OCI-M2 (cell line): ENCODE results near the gene EPB42.
"Not testable (repeated sequence)": the region's sequence is repeated elsewhere in the genome, so short reads cannot be mapped to it uniquely, and the experiment has no call there.

Source experiments
- DNase-seq: peaks from one replicate; lab custom pipeline; 2025; ENCODE audit not compliant: unreplicated experiment; lab: John Stamatoyannopoulos, UW

The EPB42 gene

DNA sequence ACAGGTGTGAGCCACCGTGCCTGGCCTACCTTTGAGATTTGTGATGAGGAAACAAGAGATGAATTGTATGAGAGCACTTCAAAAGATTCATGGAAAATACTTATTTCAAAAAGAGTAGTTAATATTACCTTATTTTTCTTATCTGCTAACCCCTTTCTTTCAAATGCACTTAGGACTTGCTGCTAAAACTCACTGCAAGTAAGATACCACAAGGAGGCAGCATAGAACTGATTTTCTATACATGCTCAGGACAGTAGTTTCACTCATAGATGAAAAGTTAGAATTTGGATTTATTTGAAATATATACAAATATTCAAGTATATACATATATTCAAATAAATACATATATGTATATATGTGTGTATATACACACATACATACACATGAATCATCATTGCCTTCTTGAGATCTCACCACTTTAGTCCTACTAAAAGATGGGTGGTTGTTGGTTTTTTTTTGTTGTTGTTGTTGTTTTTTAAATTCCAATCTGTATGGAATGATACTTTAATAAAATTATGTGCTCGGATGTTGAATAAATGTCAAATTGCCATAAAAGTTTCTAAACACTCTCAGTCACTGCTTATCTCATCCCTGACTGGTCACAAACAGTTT lies 33.2 kb downstream of the EPB42 start:
- no peak for DNase-seq

DNA sequence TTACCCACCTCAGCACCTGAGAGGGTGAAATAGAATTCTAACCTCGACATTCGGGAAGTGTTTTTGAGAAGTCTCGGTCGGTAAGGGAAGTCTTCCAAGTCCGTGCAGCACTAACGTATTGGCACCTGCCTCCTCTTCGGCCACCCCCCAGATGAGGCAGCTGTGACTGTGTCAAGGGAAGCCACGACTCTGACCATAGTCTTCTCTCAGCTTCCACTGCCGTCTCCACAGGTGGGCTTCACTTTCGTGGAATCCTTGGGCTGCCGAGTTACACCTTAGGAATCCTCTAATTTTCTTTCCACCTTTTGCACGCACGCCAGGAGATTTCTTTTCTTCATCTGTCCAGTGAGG lies 34.8 kb downstream of the EPB42 start:
- DNase-seq, result no peak

DNA sequence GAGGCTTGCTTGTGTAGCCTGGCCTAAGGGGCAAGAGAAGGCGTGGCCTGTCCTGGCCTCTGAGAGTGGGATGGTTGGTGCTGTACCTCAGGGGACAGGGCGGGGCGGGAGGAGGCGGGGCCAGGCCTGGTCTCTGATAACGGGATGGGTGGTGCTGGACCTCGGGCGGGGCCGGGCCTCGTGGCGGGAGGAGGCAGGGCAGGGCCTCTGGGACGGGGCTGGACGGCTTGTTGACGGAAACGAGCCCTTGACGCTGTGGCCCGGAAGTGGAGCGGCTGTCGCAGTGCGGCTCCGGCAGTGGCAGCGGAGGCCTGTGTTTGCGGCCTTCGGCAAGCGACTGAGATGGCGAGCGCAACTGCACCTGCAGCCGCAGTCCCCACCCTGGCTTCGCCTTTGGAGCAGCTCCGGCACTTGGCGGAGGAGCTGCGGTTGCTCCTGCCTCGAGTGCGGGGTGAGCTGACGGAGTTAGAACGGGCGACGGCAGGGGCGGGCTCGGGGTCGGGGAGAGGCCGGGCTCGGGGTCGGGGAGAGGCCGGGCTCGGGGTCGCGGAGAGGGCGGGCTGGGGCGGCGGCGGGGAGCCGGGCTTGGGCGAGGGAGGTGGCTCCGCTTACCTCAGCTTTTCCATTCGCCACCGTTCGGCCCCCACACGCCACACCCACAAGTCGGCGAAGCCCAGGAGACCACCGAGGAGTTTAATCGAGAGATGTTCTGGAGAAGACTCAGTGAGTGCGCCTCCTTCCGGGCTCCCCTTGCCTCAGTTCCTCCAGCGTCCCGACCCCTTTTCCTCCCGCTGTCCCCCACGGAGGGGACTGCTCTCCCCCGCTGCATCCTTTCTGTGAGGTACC lies 35.4 kb downstream of the EPB42 start, which contains the start of gene CCNDBP1:
Gene CCNDBP1 (plus strand): TSS at position 247 of the 846 bp plus-strand sequence. CDS start 96 bp downstream, at position 343.
- DNase-seq, result peak; percentile 40

DNA sequence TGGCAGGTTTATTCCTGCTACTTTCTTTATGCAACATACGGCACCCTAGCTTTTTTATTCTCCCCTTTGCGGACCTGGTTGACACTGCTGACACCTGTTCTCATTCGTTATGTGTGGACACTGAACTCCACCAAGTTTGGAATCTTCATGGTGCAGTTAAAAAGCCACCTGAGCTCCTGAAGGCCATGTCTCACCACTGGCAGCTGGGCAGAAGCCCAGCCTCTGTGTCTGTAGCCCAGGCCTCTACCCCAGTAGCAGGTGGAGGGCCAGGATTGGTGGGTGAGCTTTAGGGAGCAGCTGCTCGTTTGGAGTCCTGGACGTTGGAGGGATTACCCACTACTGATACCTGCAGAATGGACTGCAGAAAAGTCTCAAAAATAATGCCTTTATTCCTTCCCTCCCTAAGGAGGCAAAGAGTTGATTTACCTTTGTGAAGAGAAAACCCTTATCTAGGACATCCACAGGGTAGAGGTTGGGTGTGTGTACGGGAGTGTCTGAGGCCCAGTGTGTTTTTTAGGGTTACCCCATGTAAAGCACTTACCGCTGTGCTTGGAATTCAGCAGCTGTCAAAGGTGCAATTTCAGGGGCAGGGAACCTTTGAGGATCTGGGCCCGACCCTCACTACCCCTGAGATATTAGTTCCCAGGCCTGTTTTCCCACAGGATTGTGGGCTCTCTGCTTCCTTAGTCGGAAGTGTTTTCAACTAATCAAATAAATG lies 36.3 kb downstream of the EPB42 start:
- DNase-seq, result no peak

DNA sequence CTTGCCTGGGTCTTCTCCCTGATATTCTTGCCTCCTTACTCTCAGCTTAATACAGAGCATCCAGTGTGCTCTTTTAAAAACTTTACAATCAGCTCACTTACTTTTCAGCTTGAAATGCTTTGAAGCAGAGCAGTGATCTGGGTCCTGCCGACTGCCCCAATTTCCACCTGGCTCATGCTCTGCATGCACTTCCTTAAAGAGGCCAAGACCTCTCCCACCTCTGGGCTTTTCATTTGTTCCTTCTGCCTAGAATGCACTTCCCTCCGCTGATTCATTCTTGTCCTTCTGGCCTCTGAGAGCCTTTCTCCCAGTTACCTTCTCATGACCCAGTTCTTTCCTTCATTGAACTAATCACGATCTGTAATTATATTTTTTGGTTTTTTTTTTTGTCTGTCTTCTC lies 37.5 kb downstream of the EPB42 start:
- no peak for DNase-seq

DNA sequence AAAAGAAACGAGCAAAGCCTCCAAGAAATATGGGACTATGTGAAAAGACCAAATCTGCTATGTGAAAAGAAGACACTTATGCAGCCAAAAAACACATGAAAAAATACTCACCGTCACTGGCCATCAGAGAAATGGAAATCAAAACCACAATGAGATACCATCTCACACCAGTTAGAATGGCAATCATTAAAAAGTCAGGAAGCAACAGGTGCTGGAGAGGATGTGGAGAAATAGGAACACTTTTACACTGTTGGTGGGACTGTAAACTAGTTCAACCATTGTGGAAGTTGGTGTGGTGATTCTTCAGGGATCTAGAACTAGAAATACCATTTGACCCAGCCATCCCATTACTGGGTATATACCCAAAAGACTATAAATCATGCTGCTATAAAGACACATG lies 43.7 kb downstream of the EPB42 start:
- not testable (repeated sequence) for DNase-seq

DNA sequence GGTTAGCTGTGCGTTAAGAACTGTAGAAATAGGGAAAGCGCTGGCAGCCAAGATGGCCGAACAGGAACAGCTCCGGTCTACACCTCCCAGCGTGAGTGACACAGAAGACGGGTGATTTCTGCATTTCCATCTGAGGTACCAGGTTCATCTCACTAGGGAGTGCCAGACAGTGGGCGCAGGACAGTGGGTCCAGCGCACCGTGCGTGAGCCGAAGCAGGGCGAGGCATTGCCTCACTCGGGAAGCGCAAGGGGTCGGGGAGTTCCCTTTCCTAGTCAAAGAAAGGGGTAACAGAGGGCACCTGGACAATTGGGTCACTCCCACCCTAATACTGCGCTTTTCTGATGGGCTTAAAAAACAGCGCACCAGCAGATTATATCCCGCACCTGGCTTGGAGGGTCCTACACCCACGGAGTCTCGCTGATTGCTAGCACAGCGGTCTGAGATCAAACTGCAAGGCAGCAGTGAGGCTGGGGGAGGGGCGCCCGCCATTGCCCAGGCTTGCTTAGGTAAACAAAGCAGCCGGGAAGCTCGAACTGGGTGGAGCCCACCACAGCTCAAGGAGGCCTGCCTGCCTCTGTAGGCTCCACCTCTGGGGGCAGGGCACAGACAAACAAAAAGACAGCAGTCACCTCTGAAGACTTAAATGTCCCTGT lies 45.0 kb downstream of the EPB42 start:
- not testable (repeated sequence) for DNase-seq

DNA sequence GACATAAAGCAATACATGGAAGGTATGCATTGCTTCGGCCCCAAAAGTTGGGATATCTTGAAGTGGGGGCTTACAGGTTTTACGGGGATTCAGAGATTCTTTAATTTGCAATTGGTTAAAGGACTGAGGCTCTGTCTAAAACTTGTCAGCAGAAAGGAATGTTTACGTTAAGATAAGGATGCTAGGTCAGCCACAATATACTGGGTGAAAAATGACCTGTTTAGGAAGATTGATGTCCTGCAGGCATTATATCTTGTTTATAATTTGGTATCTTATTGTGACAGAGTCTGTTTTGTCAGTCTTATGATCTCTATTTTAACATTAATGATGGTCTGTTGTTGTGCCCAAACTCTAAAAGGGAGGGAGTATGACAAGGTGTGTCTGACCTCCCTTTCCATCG lies 50.9 kb downstream of the EPB42 start:
- DNase-seq, result no peak

DNA sequence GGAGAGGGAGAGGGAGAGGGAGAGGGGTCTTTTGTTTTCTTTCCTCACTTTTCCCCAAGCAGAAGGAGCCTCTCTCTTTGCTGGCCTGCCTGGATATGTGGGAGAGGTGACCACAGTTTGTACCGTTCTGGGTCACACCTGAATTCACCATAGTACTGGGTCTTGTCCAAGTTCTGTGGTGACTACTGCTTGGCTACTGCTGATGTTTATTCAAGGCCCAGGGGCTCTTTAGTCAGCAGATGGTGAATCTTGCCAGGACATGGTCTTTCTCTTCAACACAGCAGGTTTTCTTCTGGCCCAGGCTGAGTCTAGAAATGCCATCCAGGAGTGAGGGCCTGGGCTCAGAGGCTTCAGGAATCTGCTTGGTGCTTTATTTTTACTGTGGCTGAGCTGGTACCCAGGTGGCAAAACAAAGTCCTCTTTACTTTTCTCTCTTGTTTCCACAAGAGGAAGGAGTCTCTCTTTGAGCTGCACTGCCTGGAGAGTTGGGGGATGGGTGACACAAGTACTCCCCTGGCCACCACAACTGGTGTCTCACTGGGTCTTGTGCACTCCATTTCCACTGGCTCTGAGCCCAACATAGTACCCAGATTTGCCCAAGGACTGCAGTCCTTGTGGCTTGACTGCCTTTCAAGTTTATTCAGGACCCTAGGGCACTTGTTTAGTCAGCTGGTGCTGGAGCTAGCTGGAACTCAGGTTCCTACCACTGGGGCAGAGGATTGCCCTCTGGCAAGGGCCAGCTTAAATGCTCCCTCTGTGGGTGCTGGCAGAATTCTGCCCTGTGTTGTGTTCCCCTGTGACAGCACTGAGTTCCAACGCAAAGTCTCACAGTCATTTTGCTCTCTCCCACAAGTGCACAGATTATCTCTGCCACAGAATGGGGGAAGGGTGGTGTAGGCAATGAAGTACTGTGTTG lies 52.4 kb downstream of the EPB42 start:
- no peak for DNase-seq

DNA sequence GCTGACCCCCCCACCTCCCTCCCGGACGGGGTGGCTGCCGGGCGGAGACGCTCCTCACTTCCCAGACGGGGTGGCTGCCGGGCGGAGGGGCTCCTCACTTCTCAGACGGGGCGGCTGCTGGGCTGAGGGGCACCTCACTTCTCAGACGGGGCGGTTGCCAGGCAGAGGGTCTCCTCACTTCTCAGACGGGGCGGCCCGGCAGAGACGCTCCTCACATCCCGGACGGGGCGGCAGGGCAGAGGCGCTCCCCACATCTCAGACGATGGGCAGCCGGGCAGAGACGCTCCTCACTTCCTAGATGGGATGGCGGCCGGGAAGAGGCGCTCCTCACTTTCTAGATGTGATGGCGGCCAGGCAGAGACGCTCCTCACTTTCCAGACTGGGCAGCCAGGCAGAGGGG lies 53.6 kb downstream of the EPB42 start:
- not testable (repeated sequence) for DNase-seq

DNA sequence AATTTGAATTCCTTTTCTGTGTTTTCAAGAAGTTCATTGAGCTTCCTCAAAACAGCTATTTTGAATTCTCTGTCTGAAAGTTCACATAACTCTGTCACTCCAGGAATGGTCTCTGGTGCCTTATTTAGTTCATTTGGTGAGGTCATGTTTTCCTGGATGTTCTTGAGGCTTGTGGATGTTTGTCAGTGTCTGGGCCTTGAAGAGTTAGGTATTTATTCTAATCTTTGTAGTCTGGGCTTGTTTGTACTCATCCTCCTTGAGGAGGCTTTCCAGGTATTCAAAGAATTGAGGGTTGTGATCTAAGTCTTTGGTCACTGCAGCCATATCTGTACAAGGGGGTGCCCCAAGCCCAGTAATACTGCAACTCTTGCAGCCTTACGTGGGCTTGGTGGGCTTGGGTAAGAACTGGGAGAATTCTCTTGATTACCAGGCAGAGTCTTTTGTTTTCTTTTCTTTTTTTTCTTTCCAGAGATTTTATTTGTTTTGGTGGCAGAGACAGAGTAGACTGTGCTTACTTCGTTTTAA lies 55.0 kb downstream of the EPB42 start:
- no peak for DNase-seq

DNA sequence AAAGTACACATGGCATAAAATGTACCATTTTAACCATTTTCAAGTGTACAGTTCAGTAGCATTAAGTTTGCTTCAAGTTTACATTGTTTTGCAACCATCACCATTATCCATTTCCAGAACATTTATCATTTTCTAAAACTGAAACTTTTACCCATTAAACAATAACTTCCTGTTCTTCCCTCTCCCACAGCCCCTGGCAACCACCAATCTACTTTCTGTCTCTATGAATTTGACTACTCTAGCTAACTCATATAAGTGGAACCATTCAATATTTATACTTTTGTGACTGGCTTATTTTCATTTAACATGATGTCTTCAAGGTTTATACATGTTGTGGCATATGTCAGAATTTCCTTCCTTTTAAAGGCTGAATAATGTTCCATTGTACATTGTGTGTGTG lies 67.5 kb downstream of the EPB42 start:
- no peak for DNase-seq

DNA sequence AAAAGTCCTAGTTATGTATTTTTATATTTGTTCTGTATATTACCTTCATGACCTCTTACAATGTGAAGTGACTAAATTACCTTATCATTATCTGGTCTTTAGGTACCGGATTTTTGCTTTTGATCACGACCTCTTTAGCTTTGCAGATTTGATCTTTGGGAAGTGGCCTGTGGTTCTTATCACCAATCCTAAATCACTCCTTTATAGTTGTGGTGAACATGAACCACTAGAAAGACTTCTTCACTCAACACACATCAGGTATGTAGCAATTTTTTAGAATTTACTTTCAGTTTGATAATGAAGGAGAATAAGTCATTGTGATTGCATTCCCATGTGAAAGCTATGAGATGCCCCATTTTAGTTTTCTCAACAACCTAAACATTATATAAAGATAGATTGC lies 69.1 kb downstream of the EPB42 start:
- no peak for DNase-seq

DNA sequence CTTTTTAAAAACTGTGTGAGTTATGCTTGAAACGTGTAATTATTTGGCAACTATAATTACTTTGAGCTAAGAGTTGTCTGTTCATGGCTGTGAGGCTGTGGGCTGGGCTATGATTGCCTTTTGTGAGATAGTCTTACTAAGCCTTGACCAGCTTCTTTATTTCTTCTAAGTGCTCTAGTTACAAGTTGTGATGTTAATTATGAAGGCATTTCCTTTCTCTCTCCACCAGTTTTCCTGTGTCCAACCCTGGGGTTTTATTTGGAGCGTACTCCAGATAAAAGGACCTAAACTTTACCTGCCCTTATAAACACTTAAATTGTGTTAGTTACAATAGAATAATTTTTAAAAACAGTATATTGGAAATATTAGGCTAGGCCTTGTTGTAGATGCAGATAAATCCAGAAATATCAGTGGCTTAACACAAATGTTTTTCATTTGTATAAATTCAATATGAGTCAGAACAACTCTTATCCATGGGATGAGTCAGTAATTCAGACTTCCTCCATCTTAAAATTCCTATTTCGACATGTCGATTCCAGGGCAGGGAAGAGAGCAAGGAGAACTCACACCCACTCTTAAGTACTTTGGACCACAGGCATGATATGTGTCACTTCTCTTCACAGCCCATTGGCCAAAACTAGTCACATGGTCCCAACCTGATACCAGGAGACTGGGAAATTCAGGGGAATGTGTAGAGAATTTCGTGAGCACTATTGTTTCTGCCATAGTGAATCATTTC lies 70.5 kb downstream of the EPB42 start:
- no peak for DNase-seq
